Endothelial cell (in vitro differentiated cells): ENCODE data around the gene TNIK. TPM values are rescaled to one million over a fixed set of nuclear protein-coding genes. Genes with fewer than 3 reads are reported as not detected.

Experiments used
- DNase-seq: peaks from one replicate; pipeline ENCODE4 v3.0.0; 2021; ENCODE audit warnings: low spot score
- H3K27ac Mint-ChIP-seq: one replicate; pipeline ENCODE4 v1.8.0; 2021; ENCODE audit warnings: mixed read lengths, inconsistent platforms; ENCODE audit not compliant: unreplicated experiment
- H3K27me3 Mint-ChIP-seq: one replicate; pipeline ENCODE4 v1.8.0; 2021; ENCODE audit warnings: mild to moderate bottlenecking, moderate library complexity, mixed read lengths, inconsistent platforms; ENCODE audit not compliant: unreplicated experiment
- H3K36me3 Mint-ChIP-seq: one replicate; pipeline ENCODE4 v1.8.0; 2021; ENCODE audit warnings: mild to moderate bottlenecking, low read depth, mixed read lengths, inconsistent platforms; ENCODE audit not compliant: unreplicated experiment
- H3K4me1 Mint-ChIP-seq: one replicate; pipeline ENCODE4 v1.8.0; 2021; ENCODE audit warnings: mild to moderate bottlenecking, mixed read lengths, inconsistent platforms; ENCODE audit not compliant: unreplicated experiment
- H3K4me3 Mint-ChIP-seq: one replicate; pipeline ENCODE4 v1.8.0; 2021; ENCODE audit warnings: mild to moderate bottlenecking, mixed read lengths, inconsistent platforms; ENCODE audit not compliant: unreplicated experiment
- H3K9me3 Mint-ChIP-seq: one replicate; pipeline ENCODE4 v1.8.0; 2021; ENCODE audit warnings: mixed read lengths, inconsistent platforms; ENCODE audit not compliant: unreplicated experiment
- CTCF ChIP-seq: fragments of 200-600 bp; sonication (generic); IDR thresholded peaks from one replicate; pipeline ENCODE4 v1.5.0; 2021; ENCODE audit warnings: antibody characterized with exemption; ENCODE audit not compliant: unreplicated experiment
- total RNA-seq: library from RNA; stranded (reverse); fragmentation: NEBNext Ultra II Directional; extraction: Animal tissue kit (Norgen Biotek cat#: 25700); gene quantifications from one replicate; pipeline ENCODE4 v1.2.1, GENCODE V29; 2021; ENCODE audit not compliant: unreplicated experiment

Gene TNIK
- total RNA-seq, 1 donor from 2014 or later = 67.0 TPM

- no peak overlapping the region for H3K27ac Mint-ChIP-seq
- H3K9me3 Mint-ChIP-seq = no peaks in the 10 kb centered on the region
- H3K4me3 Mint-ChIP-seq = no peak overlapping the region
- no peak for DNase-seq
- H3K36me3 Mint-ChIP-seq = peaks cover 6% of the 10 kb centered on the region
- H3K4me1 Mint-ChIP-seq = peaks cover 44% of the 10 kb centered on the region
- no peak for TF ChIP-seq CTCF
- no peaks in the 10 kb centered on the region for H3K27me3 Mint-ChIP-seq
These were observed 129.3 kb downstream of the TNIK start for GRCh38 chr3:171330938-171331337.

GRCh38 chr3:171329746-171330145, 130.5 kb downstream of the TNIK start:
- no peak for TF ChIP-seq CTCF
- no peak for DNase-seq
- peak overlapping the region; percentile 44 for H3K27ac Mint-ChIP-seq
- H3K4me1 Mint-ChIP-seq = peaks cover 42% of the 10 kb centered on the region
- H3K27me3 Mint-ChIP-seq = no peaks in the 10 kb centered on the region
- H3K4me3 Mint-ChIP-seq = no peak overlapping the region
- H3K36me3 Mint-ChIP-seq = peaks cover 6% of the 10 kb centered on the region
- H3K9me3 Mint-ChIP-seq = no peaks in the 10 kb centered on the region

- TF ChIP-seq CTCF = no peak
- Mint-ChIP-seq H3K27me3 (no peaks in the 10 kb centered on the region), H3K4me3 (peak overlapping the region; percentile 25), H3K4me1 (peaks cover 39% of the 10 kb centered on the region), H3K27ac (peak overlapping the region; percentile 84), H3K36me3 (peaks cover 1% of the 10 kb centered on the region), H3K9me3 (no peaks in the 10 kb centered on the region)
- peak; percentile 39 for DNase-seq
These were observed 131.7 kb downstream of the TNIK start for GRCh38 chr3:171328419-171329082.

- no peaks in the 10 kb centered on the region for H3K27me3 Mint-ChIP-seq
- H3K4me3 Mint-ChIP-seq = no peak overlapping the region
- H3K4me1 Mint-ChIP-seq = peaks cover 38% of the 10 kb centered on the region
- TF ChIP-seq CTCF = no peak
- no peak overlapping the region for H3K27ac Mint-ChIP-seq
- no peak for DNase-seq
- H3K9me3 Mint-ChIP-seq = no peaks in the 10 kb centered on the region
- no peaks in the 10 kb centered on the region for H3K36me3 Mint-ChIP-seq
These were observed 132.6 kb downstream of the TNIK start for GRCh38 chr3:171327441-171328174.
